ENCODE measurements around the gene TEKT3.

Gene TEKT3

GRCh38 chr17:15341385-15341849, at the start of gene TEKT3:
TEKT3 (minus strand) TSS chr17:15341597; CDS start chr17:15331585, 10,012 bp downstream.
- no peak for DNase-seq (ENCODE audit: low read depth in 2 of 3, low spot score in 2 of 3)

GRCh38 chr17:15388356-15389041, 47.1 kb upstream of the TEKT3 start:
- no peak for DNase-seq (ENCODE audit: low read depth in 2 of 3, low spot score in 2 of 3)

- no peak for DNase-seq (ENCODE audit: low read depth in 2 of 3, low spot score in 2 of 3)
Observed at GRCh38 chr17:15386083-15386482, 44.7 kb upstream of the TEKT3 start.

GRCh38 chr17:15385305-15385704, 43.9 kb upstream of the TEKT3 start:
- DNase-seq (ENCODE audit: low read depth in 2 of 3, low spot score in 2 of 3) = no peak

GRCh38 chr17:15384142-15384787, 42.9 kb upstream of the TEKT3 start:
- no peak for DNase-seq (ENCODE audit: low read depth in 2 of 3, low spot score in 2 of 3)

GRCh38 chr17:15382914-15383313, 41.5 kb upstream of the TEKT3 start:
- no peak for DNase-seq (ENCODE audit: low read depth in 2 of 3, low spot score in 2 of 3)

- DNase-seq (ENCODE audit: low read depth in 2 of 3, low spot score in 2 of 3) = no peak
Observed at GRCh38 chr17:15381707-15382106, 40.3 kb upstream of the TEKT3 start.

GRCh38 chr17:15380446-15380845, 39.0 kb upstream of the TEKT3 start:
- DNase-seq (ENCODE audit: low read depth in 2 of 3, low spot score in 2 of 3) = no peak

- no peak for DNase-seq (ENCODE audit: low read depth in 2 of 3, low spot score in 2 of 3)
Observed at GRCh38 chr17:15379659-15380058, 38.3 kb upstream of the TEKT3 start.

- no peak for DNase-seq (ENCODE audit: low read depth in 2 of 3, low spot score in 2 of 3)
Observed at GRCh38 chr17:15378243-15378642, 36.8 kb upstream of the TEKT3 start.

GRCh38 chr17:15377616-15378015, 36.2 kb upstream of the TEKT3 start:
- no peak for DNase-seq (ENCODE audit: low read depth in 2 of 3, low spot score in 2 of 3)

GRCh38 chr17:15377200-15377599, 35.8 kb upstream of the TEKT3 start:
- DNase-seq (ENCODE audit: low read depth in 2 of 3, low spot score in 2 of 3) = no peak

GRCh38 chr17:15371376-15372130, 30.2 kb upstream of the TEKT3 start:
- DNase-seq (ENCODE audit: low read depth in 2 of 3, low spot score in 2 of 3) = no peak

- DNase-seq (ENCODE audit: low read depth in 2 of 3, low spot score in 2 of 3) = no peak
Observed at GRCh38 chr17:15368600-15368999, 27.2 kb upstream of the TEKT3 start.

GRCh38 chr17:15366026-15366425, 24.6 kb upstream of the TEKT3 start:
- DNase-seq (ENCODE audit: low read depth in 2 of 3, low spot score in 2 of 3) = no peak

- no peak for DNase-seq (ENCODE audit: low read depth in 2 of 3, low spot score in 2 of 3)
Observed at GRCh38 chr17:15364615-15365014, 23.2 kb upstream of the TEKT3 start.

GRCh38 chr17:15363702-15364101, 22.3 kb upstream of the TEKT3 start:
- no peak for DNase-seq (ENCODE audit: low read depth in 2 of 3, low spot score in 2 of 3)

GRCh38 chr17:15361592-15361991, 20.2 kb upstream of the TEKT3 start:
- no peak for DNase-seq (ENCODE audit: low read depth in 2 of 3, low spot score in 2 of 3)

GRCh38 chr17:15361151-15361550, 19.8 kb upstream of the TEKT3 start:
- DNase-seq (ENCODE audit: low read depth in 2 of 3, low spot score in 2 of 3) = no peak

- DNase-seq (ENCODE audit: low read depth in 2 of 3, low spot score in 2 of 3) = no peak
Observed at GRCh38 chr17:15354256-15354655, 12.9 kb upstream of the TEKT3 start.

GRCh38 chr17:15351925-15352324, 10.5 kb upstream of the TEKT3 start:
- DNase-seq (ENCODE audit: low read depth in 2 of 3, low spot score in 2 of 3) = no peak

GRCh38 chr17:15351478-15351840, 10.1 kb upstream of the TEKT3 start:
- no peak for DNase-seq (ENCODE audit: low read depth in 2 of 3, low spot score in 2 of 3)

Measured in activated CD8-positive, alpha-beta memory T cell treated with anti-CD3 and anti-CD28 coated beads for 48 hours (primary cell).